Mesenchymal stem cell (in vitro differentiated cells and primary cell): Measurements from ENCODE around the gene LYPD6.

Source experiments
- DNase-seq: peaks from one replicate; pipeline ENCODE4 v3.0.0-alpha.2; 2013
- H2AFZ ChIP-seq: one replicate; pipeline ENCODE4 v1.6.1; 2013; ENCODE audit warnings: low read depth, mild to moderate bottlenecking, control low read depth, inconsistent platforms, low read length, moderate library complexity
- H2AK5ac ChIP-seq: 2 replicates; pipeline ENCODE4 v1.6.1; 2013; ENCODE audit warnings: low read length, moderate library complexity, mild to moderate bottlenecking, inconsistent platforms; ENCODE audit not compliant: severe bottlenecking
- H2BK120ac ChIP-seq: one replicate; pipeline ENCODE4 v1.6.1; 2013; ENCODE audit warnings: low read depth, mild to moderate bottlenecking, inconsistent platforms, low read length, moderate library complexity
- H2BK12ac ChIP-seq, 2 experiments: one replicate each; pipeline ENCODE4 v1.6.1; 2013; ENCODE audit warnings: inconsistent platforms in 2 of 2, low read length in 2 of 2, mild to moderate bottlenecking in 2 of 2, moderate library complexity in 2 of 2, control low read depth in 1 of 2
- H2BK15ac ChIP-seq: one replicate; pipeline ENCODE4 v1.6.1; 2013; ENCODE audit warnings: mild to moderate bottlenecking, low read depth, inconsistent platforms; ENCODE audit not compliant: poor library complexity, severe bottlenecking
- H2BK5ac ChIP-seq: 2 replicates; pipeline ENCODE4 v1.6.1; 2013; ENCODE audit warnings: low read depth, mild to moderate bottlenecking, low read length, control low read depth, inconsistent platforms; ENCODE audit not compliant: poor library complexity, severe bottlenecking
- H3K14ac ChIP-seq, 2 experiments: one replicate each; pipeline ENCODE4 v1.6.1; 2013; ENCODE audit warnings: inconsistent platforms in 2 of 2, low read length in 2 of 2, control low read depth in 1 of 2, mild to moderate bottlenecking in 1 of 2, moderate library complexity in 1 of 2
- H3K18ac ChIP-seq, 2 experiments: one replicate each; pipeline ENCODE4 v1.6.1; 2013; ENCODE audit warnings: inconsistent platforms in 2 of 2, low read length in 2 of 2, control low read depth in 1 of 2, low read depth in 1 of 2, mild to moderate bottlenecking in 1 of 2
- H3K23ac ChIP-seq, 2 experiments: one replicate each; pipeline ENCODE4 v1.6.1; 2013; ENCODE audit warnings: inconsistent platforms in 2 of 2, low read length in 2 of 2, mild to moderate bottlenecking in 2 of 2, moderate library complexity in 2 of 2, control low read depth in 1 of 2
- H3K27ac ChIP-seq: 2 replicates; pipeline ENCODE4 v1.5.1; 2013; ENCODE audit warnings: mild to moderate bottlenecking, moderate library complexity, low read length, control low read depth, inconsistent platforms; ENCODE audit not compliant: poor library complexity, severe bottlenecking
- H3K27me3 ChIP-seq, 2 experiments: 2 replicates each; pipeline versions ENCODE4 v1.6.1 to v1.7.0; 2013; ENCODE audit warnings: low read length in 2 of 2, mild to moderate bottlenecking in 2 of 2, moderate library complexity in 2 of 2, control low read depth in 1 of 2, inconsistent platforms in 1 of 2; ENCODE audit not compliant: control insufficient read depth in 1 of 2, insufficient read depth in 1 of 2
- H3K36me3 ChIP-seq, 2 experiments: 2 replicates each; pipeline versions ENCODE4 v1.6.1 to v1.7.0; 2013; ENCODE audit warnings: low read length in 2 of 2, control low read depth in 1 of 2, inconsistent platforms in 1 of 2, low read depth in 1 of 2, mild to moderate bottlenecking in 1 of 2; ENCODE audit not compliant: insufficient read depth in 2 of 2, control insufficient read depth in 1 of 2
- H3K4ac ChIP-seq, 2 experiments: one replicate each; pipeline ENCODE4 v1.6.1; 2013; ENCODE audit warnings: inconsistent platforms in 2 of 2, low read length in 2 of 2, mild to moderate bottlenecking in 2 of 2, moderate library complexity in 2 of 2, control low read depth in 1 of 2, low read depth in 1 of 2
- H3K4me1 ChIP-seq: 2 replicates; pipeline ENCODE4 v1.6.1; 2013; ENCODE audit warnings: low read depth, low read length, control low read depth; ENCODE audit not compliant: control insufficient read depth, insufficient read depth
- H3K4me2 ChIP-seq: 2 replicates; pipeline ENCODE4 v1.6.1; 2013; ENCODE audit warnings: low read length, mild to moderate bottlenecking, inconsistent platforms; ENCODE audit not compliant: poor library complexity, severe bottlenecking
- H3K4me3 ChIP-seq, 2 experiments: 2 replicates each; pipeline versions ENCODE4 v1.5.1 to v1.7.0; 2013; ENCODE audit warnings: low read length in 2 of 2, mild to moderate bottlenecking in 2 of 2, control low read depth in 1 of 2, low read depth in 1 of 2; ENCODE audit not compliant: insufficient read depth in 1 of 2
- H3K79me1 ChIP-seq: replicated peaks from 2 replicates; pipeline ENCODE4 v1.6.1; 2013; ENCODE audit warnings: mild to moderate bottlenecking, control low read depth, low read length, inconsistent platforms; ENCODE audit not compliant: poor library complexity, severe bottlenecking
- H3K9ac ChIP-seq: 2 replicates; pipeline ENCODE4 v1.7.0; 2013; ENCODE audit warnings: mild to moderate bottlenecking, low read length, moderate library complexity
- H3K9me3 ChIP-seq: 2 replicates; pipeline ENCODE4 v1.7.0; 2013; ENCODE audit warnings: mild to moderate bottlenecking, low read length; ENCODE audit not compliant: control insufficient read depth
- H4K8ac ChIP-seq: one replicate; pipeline ENCODE4 v1.6.1; 2013; ENCODE audit warnings: inconsistent platforms, mild to moderate bottlenecking, low read length, moderate library complexity
- H4K91ac ChIP-seq: one replicate; pipeline ENCODE4 v1.6.1; 2013; ENCODE audit warnings: mild to moderate bottlenecking, low read length, inconsistent platforms
- WGBS: methylation state at CpG from one replicate; pipeline ENCODE4 v1.1.7; 2013; ENCODE audit warnings: mixed read lengths; 5-methylcytosine and 5-hydroxymethylcytosine counted together

Gene LYPD6

GRCh38 chr2:149451417-149452165 is 121.2 kb downstream of the LYPD6 start:
- Histone ChIP-seq H4K91ac (no peak overlapping the region), H3K18ac (no peak overlapping the region), H2AK5ac (no peak overlapping the region), H3K9me3 (no peaks in the 10 kb centered on the region), H3K27me3 (no peaks in the 10 kb centered on the region), H2BK120ac (no peak overlapping the region), H3K4me3 (no peak overlapping the region), H3K23ac (no peak overlapping the region), H2BK5ac (no peak overlapping the region), H2AFZ (no peak overlapping the region), H3K4ac (no peak overlapping the region), H3K9ac (no peak overlapping the region), H2BK15ac (no peak overlapping the region), H3K79me1 (no peaks in the 10 kb centered on the region), H2BK12ac (no peak overlapping the region), H3K14ac (no peak overlapping the region), H3K36me3 (no peaks in the 10 kb centered on the region), H3K4me2 (no peak overlapping the region), H4K8ac (no peak overlapping the region), H3K27ac (no peak overlapping the region), H3K4me1 (no peaks in the 10 kb centered on the region)
- 94% methylated on average over 2 of the region's 3 CpGs for whole genome bisulfite sequencing
- no peak for DNase-seq

- H4K8ac ChIP-seq: no peak overlapping the region
- no peak for DNase-seq
- no peak overlapping the region for H3K4me2 ChIP-seq
- H3K4me1 ChIP-seq: no peaks in the 10 kb centered on the region
- H3K14ac ChIP-seq: no peak overlapping the region
- no peak overlapping the region for H3K9ac ChIP-seq
- H2AK5ac ChIP-seq: no peak overlapping the region
- 100% methylated on average over 2 of the region's 2 CpGs for WGBS
- H3K18ac ChIP-seq: no peak overlapping the region
- no peak overlapping the region for H3K4me3 ChIP-seq
- H3K27ac ChIP-seq: no peak overlapping the region
- peaks cover 16% of the 10 kb centered on the region for H3K9me3 ChIP-seq
- H3K36me3 ChIP-seq: no peaks in the 10 kb centered on the region
- no peak overlapping the region for H3K4ac ChIP-seq
- H3K27me3 ChIP-seq: no peaks in the 10 kb centered on the region
- no peak overlapping the region for H3K23ac ChIP-seq
- no peak overlapping the region for H2BK5ac ChIP-seq
- no peak overlapping the region for H2BK120ac ChIP-seq
- H2AFZ ChIP-seq: no peak overlapping the region
- H4K91ac ChIP-seq: no peak overlapping the region
- H2BK12ac ChIP-seq: no peak overlapping the region
- H2BK15ac ChIP-seq: no peak overlapping the region
- H3K79me1 ChIP-seq: no peaks in the 10 kb centered on the region
Measured at GRCh38 chr2:149456285-149456684, 125.9 kb downstream of the LYPD6 start.

- no peak overlapping the region for H2AK5ac ChIP-seq
- H4K91ac ChIP-seq: no peak overlapping the region
- H2BK15ac ChIP-seq: no peak overlapping the region
- H2BK5ac ChIP-seq: no peak overlapping the region
- H3K27ac ChIP-seq: no peak overlapping the region
- H3K4me3 ChIP-seq: no peak overlapping the region
- no peak overlapping the region for H3K4ac ChIP-seq
- H2BK120ac ChIP-seq: no peak overlapping the region
- no peak for DNase-seq
- no peak overlapping the region for H2BK12ac ChIP-seq
- H3K27me3 ChIP-seq: no peaks in the 10 kb centered on the region
- H3K18ac ChIP-seq: no peak overlapping the region
- H3K4me1 ChIP-seq: no peaks in the 10 kb centered on the region
- no peaks in the 10 kb centered on the region for H3K36me3 ChIP-seq
- no peak overlapping the region for H3K9ac ChIP-seq
- H3K23ac ChIP-seq: no peak overlapping the region
- H3K79me1 ChIP-seq: no peaks in the 10 kb centered on the region
- H3K14ac ChIP-seq: no peak overlapping the region
- no peak overlapping the region for H2AFZ ChIP-seq
- H3K4me2 ChIP-seq: no peak overlapping the region
- H4K8ac ChIP-seq: no peak overlapping the region
- H3K9me3 ChIP-seq: peaks cover 16% of the 10 kb centered on the region
Measured at GRCh38 chr2:149458502-149458901, 128.1 kb downstream of the LYPD6 start.

- Histone ChIP-seq H3K4me3 (no peak overlapping the region), H2BK15ac (no peak overlapping the region), H3K79me1 (no peaks in the 10 kb centered on the region), H3K27ac (no peak overlapping the region), H2BK12ac (no peak overlapping the region), H3K9ac (no peak overlapping the region), H4K91ac (no peak overlapping the region), H2AFZ (no peak overlapping the region), H2BK5ac (no peak overlapping the region), H3K36me3 (no peaks in the 10 kb centered on the region), H2AK5ac (no peak overlapping the region), H3K23ac (no peak overlapping the region), H3K4me1 (no peaks in the 10 kb centered on the region), H3K18ac (no peak overlapping the region), H4K8ac (no peak overlapping the region), H2BK120ac (no peak overlapping the region), H3K14ac (no peak overlapping the region), H3K27me3 (no peaks in the 10 kb centered on the region), H3K4me2 (no peak overlapping the region), H3K4ac (no peak overlapping the region), H3K9me3 (peaks cover 4% of the 10 kb centered on the region)
- DNase-seq: no peak
- 30% methylated on average over 2 of the region's 2 CpGs for WGBS
Measured at GRCh38 chr2:149463328-149464002, 133.1 kb downstream of the LYPD6 start.
